HCT116 (cell line): ENCODE data around the gene MKRN1. TPM values are rescaled to one million over a fixed set of nuclear protein-coding genes. Genes with fewer than 3 reads are reported as not detected.

Source experiments
- ATAC-seq: fragments of 200-7000 bp; cut with Tn5 transposase; 2 replicates; pipeline ENCODE4 v1.9.1; 2020; ENCODE audit warnings: mild to moderate bottlenecking, moderate library complexity
- BruUV-seq: library from RNA; stranded (reverse); fragments of 400-500 nt; replicated peaks from 2 replicates; lab custom pipeline; 2021; lab: Mats Ljungman, UMichigan
- CTCF ChIA-PET: fragments of 300-600 bp; sonication (Branson Sonifier 250); formaldehyde crosslinking; loops from one replicate; lab custom pipeline; 2021; ENCODE audit warnings: antibody characterized with exemption; lab: Charles Lee
- POLR2A ChIA-PET: fragments of 300-600, 350-600 bp; sonication (Branson Sonifier 250); formaldehyde crosslinking; loops from one replicate; lab custom pipeline; 2021; ENCODE audit warnings: antibody characterized with exemption; lab: Charles Lee
- RAD21 ChIA-PET, 2 experiments: fragments of 300-600 bp; sonication (Branson Sonifier 250); formaldehyde crosslinking; loops; one replicate each; lab custom pipeline; 2023; ENCODE audit warnings: low total read pairs in 2 of 2; ENCODE audit not compliant: uncharacterized antibody in 2 of 2, unreplicated experiment in 2 of 2, low non-redundant PET in 1 of 2; lab: Charles Lee
- DNase-seq: peaks from one replicate; pipeline ENCODE4 v3.0.0-alpha.2; 2010; ENCODE audit warnings: low read depth, low spot score
- H2AFZ ChIP-seq: fragments of 200-600 bp; shearing (Covaris generic), sonication (generic); 2 replicates; pipeline ENCODE4 v1.6.1; 2017; ENCODE audit warnings: low read depth, mixed run types, mixed read lengths, antibody characterized with exemption, low read length; ENCODE audit not compliant: poor library complexity, severe bottlenecking
- H3K27ac ChIP-seq: 2 replicates; pipeline ENCODE4 v1.5.1; 2012; ENCODE audit warnings: low read depth, low read length
- H3K27me3 ChIP-seq: fragments of 200-600 bp; sonication (generic); 2 replicates; pipeline ENCODE4 v1.6.1; 2016; ENCODE audit warnings: mixed run types, low read length, mixed read lengths; ENCODE audit not compliant: insufficient read depth
- H3K36me3 ChIP-seq, 2 experiments: fragments of 200-500 bp in 1 of 2; fragments of 200-600 bp in 1 of 2; sonication (Bioruptor generic) in 1 of 2; sonication (generic) in 1 of 2; 2 replicates each; pipeline versions ENCODE4 v1.5.1 to v1.6.1; 2014 to 2016; ENCODE audit warnings: low read length in 2 of 2, inconsistent platforms in 1 of 2, mixed read lengths in 1 of 2, mixed run types in 1 of 2; ENCODE audit not compliant: insufficient read depth in 2 of 2, control insufficient read depth in 1 of 2
- H3K4me1 ChIP-seq, 2 experiments: fragments of 200-600 bp in 1 of 2; sonication (generic) in 1 of 2; 2 replicates each; pipeline versions ENCODE4 v1.5.1 to v1.6.1; 2012 to 2017; ENCODE audit warnings: low read length in 2 of 2, inconsistent platforms in 1 of 2, mild to moderate bottlenecking in 1 of 2, mixed read lengths in 1 of 2, mixed run types in 1 of 2, moderate library complexity in 1 of 2; ENCODE audit not compliant: insufficient read depth in 2 of 2, control insufficient read depth in 1 of 2
- H3K4me2 ChIP-seq: fragments of 200-600 bp; sonication (generic); 2 replicates; pipeline ENCODE4 v1.6.1; 2017; ENCODE audit warnings: mixed run types, low read length, mixed read lengths
- H3K4me3 ChIP-seq, 2 experiments: fragments of 200-600 bp in 1 of 2; sonication (generic) in 1 of 2; replicated peaks in 1 of 2; 2 replicates each; pipeline ENCODE4 v1.5.1; 2011 to 2016; ENCODE audit warnings: low read length in 2 of 2, control low read depth in 1 of 2, low read depth in 1 of 2, mild to moderate bottlenecking in 1 of 2, mixed read lengths in 1 of 2, mixed run types in 1 of 2
- H3K79me2 ChIP-seq: fragments of 200-600 bp; sonication (generic); 2 replicates; pipeline ENCODE4 v1.6.1; 2017; ENCODE audit warnings: mild to moderate bottlenecking, mixed run types, low read length, moderate library complexity, mixed read lengths; ENCODE audit not compliant: insufficient read depth
- H3K9ac ChIP-seq: fragments of 200-600 bp; sonication (generic); 2 replicates; pipeline ENCODE4 v1.6.1; 2016; ENCODE audit warnings: low read length, mixed read lengths
- H3K9me2 ChIP-seq: fragments of 200-600 bp; sonication (generic), shearing (Covaris generic); 2 replicates; pipeline ENCODE4 v1.6.1; 2017; ENCODE audit warnings: mixed run types, mild to moderate bottlenecking, moderate library complexity; ENCODE audit not compliant: insufficient read depth
- H3K9me3 ChIP-seq, 2 experiments: fragments of 200-500 bp in 1 of 2; fragments of 200-600 bp in 1 of 2; sonication (Bioruptor generic) in 1 of 2; sonication (generic) in 1 of 2; 2 replicates each; pipeline ENCODE4 v1.6.1; 2014 to 2017; ENCODE audit warnings: low read length in 2 of 2, mixed read lengths in 2 of 2, inconsistent platforms in 1 of 2, low read depth in 1 of 2, mild to moderate bottlenecking in 1 of 2, mixed run types in 1 of 2, moderate library complexity in 1 of 2; ENCODE audit not compliant: control insufficient read depth in 1 of 2, insufficient read depth in 1 of 2
- H4K20me1 ChIP-seq: fragments of 200-600 bp; sonication (generic), shearing (Covaris generic); 2 replicates; pipeline ENCODE4 v1.6.1; 2017; ENCODE audit warnings: mixed run types, mild to moderate bottlenecking, moderate library complexity; ENCODE audit not compliant: insufficient read depth
- CBX3 ChIP-seq: IDR thresholded peaks from 2 replicates; pipeline ENCODE4 v1.6.1; 2012; ENCODE audit warnings: low read depth
- EGR1 ChIP-seq: IDR thresholded peaks from 2 replicates; pipeline ENCODE4 v1.6.1; 2012; ENCODE audit warnings: low read depth
- ELF1 ChIP-seq: IDR thresholded peaks from 2 replicates; pipeline ENCODE4 v1.6.1; 2012; ENCODE audit warnings: low read depth, borderline replicate concordance
- EZH2 ChIP-seq: fragments of 200-600 bp; sonication (generic); IDR thresholded peaks from 2 replicates; pipeline ENCODE4 v1.6.1; 2017; ENCODE audit warnings: antibody characterized with exemption, mixed run types
- EZH2phosphoT487 ChIP-seq: fragments of 200-600 bp; IDR thresholded peaks from 2 replicates; pipeline ENCODE4 v1.6.1; 2018; ENCODE audit warnings: antibody characterized with exemption, borderline replicate concordance
- FOSL1 ChIP-seq: IDR thresholded peaks from 2 replicates; pipeline ENCODE4 v1.6.1; 2012; ENCODE audit warnings: low read depth
- JUND ChIP-seq: IDR thresholded peaks from 2 replicates; pipeline ENCODE4 v1.6.1; 2012
- POLR2A ChIP-seq: IDR thresholded peaks from 2 replicates; pipeline ENCODE4 v1.7.0; 2011; ENCODE audit warnings: borderline replicate concordance; ENCODE audit not compliant: insufficient read depth, insufficient read length; ENCODE audit errors: extremely low read depth
- RAD21 ChIP-seq: IDR thresholded peaks from 2 replicates; pipeline ENCODE4 v1.6.1; 2012; ENCODE audit warnings: low read depth, mild to moderate bottlenecking
- SP1 ChIP-seq: IDR thresholded peaks from 2 replicates; pipeline ENCODE4 v1.6.1; 2012; ENCODE audit warnings: low read depth
- SRF ChIP-seq: IDR thresholded peaks from 2 replicates; pipeline ENCODE4 v1.6.1; 2012; ENCODE audit warnings: low read depth
- ZNF274 ChIP-seq: fragments of 200-500 bp; sonication (Bioruptor generic); IDR thresholded peaks from 2 replicates; pipeline ENCODE4 v1.6.1; 2014; ENCODE audit warnings: mild to moderate bottlenecking, low read depth, low read length, inconsistent platforms
- intact Hi-C: fragments of 100-400 bp; cut with micrococcal nuclease; formaldehyde crosslinking; loops from 2 replicates; pipeline ENCODE4 v1.10.0; 2022
- total RNA-seq: library from RNA; stranded (reverse); gene quantifications from one replicate; pipeline ENCODE4 v1.2.1, GENCODE V29; 2021; ENCODE audit not compliant: unreplicated experiment
- TF ChIP-seq, protein P1 (sequence below), 3 experiments: fragments of 200-600 bp in 1 of 3; sonication (generic) in 1 of 3; IDR thresholded peaks in 2 of 3; conservative IDR thresholded peaks in 1 of 3; 2 replicates each; pipeline ENCODE4 v1.5.1; 2012 to 2017; ENCODE audit warnings: low read depth in 2 of 3, low read length in 2 of 3, antibody characterized with exemption in 1 of 3, borderline replicate concordance in 1 of 3, control low read depth in 1 of 3, mild to moderate bottlenecking in 1 of 3, mixed read lengths in 1 of 3, mixed run types in 1 of 3, moderate library complexity in 1 of 3; ENCODE audit not compliant: insufficient read depth in 1 of 3

The MKRN1 gene
- total RNA-seq, 1 experiment from 2014 or later = 95.0 TPM

DNA sequence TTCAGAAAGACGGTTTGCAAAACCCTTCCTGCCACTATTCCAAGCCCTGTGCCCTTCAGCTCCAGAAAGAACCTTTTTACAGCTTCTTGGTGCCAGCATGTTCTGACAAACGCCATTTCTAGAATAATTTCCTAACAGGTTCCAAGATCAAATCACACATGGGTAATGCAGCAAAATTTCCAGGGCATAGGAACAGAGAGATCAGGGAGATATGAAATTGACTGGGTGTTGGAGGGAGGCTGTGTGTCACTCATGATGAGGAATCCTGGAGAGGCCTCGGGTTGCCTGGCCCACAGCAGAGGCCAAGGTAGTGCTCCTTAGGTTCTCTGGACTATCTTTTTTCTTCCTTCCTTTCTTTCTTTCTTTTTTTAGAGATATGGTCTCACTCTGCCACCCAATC is 45.9 kb downstream of the MKRN1 start:
- Histone ChIP-seq H3K4me1 (no peaks in the 10 kb centered on the region), H3K36me3 (no peaks in the 10 kb centered on the region), H3K4me3 (no peak overlapping the region), H3K9ac (no peak overlapping the region), H3K27ac (no peak overlapping the region), H2AFZ (no peak overlapping the region), H3K27me3 (no peaks in the 10 kb centered on the region), H4K20me1 (no peaks in the 10 kb centered on the region), H3K9me2 (no peaks in the 10 kb centered on the region), H3K9me3 (no peaks in the 10 kb centered on the region), H3K79me2 (no peaks in the 10 kb centered on the region), H3K4me2 (no peak overlapping the region)
- BruUV-seq = no TSS peak
- intact Hi-C loops = no loop called here
- RAD21 ChIA-PET = no interaction called here
- CTCF ChIA-PET = interaction anchor here (0.7 kb wide), 1 partner anchor 10 kb away, joined by 3 read pairs; no protein-coding TSS in a partner anchor
- DNase-seq = no peak
- no peak for TF ChIP-seq POLR2A
- no peak for TF ChIP-seq FOSL1
- TF ChIP-seq EZH2phosphoT487 = no peak
- no peak for TF ChIP-seq CBX3
- TF ChIP-seq ELF1 = no peak
- no peak for TF ChIP-seq EGR1
- no peak for TF ChIP-seq RAD21
- no peak for TF ChIP-seq JUND
- no peak for TF ChIP-seq SRF
- TF ChIP-seq EZH2 = no peak
- no peak for TF ChIP-seq SP1
- no peak for TF ChIP-seq ZNF274
- TF ChIP-seq, protein P1, sequence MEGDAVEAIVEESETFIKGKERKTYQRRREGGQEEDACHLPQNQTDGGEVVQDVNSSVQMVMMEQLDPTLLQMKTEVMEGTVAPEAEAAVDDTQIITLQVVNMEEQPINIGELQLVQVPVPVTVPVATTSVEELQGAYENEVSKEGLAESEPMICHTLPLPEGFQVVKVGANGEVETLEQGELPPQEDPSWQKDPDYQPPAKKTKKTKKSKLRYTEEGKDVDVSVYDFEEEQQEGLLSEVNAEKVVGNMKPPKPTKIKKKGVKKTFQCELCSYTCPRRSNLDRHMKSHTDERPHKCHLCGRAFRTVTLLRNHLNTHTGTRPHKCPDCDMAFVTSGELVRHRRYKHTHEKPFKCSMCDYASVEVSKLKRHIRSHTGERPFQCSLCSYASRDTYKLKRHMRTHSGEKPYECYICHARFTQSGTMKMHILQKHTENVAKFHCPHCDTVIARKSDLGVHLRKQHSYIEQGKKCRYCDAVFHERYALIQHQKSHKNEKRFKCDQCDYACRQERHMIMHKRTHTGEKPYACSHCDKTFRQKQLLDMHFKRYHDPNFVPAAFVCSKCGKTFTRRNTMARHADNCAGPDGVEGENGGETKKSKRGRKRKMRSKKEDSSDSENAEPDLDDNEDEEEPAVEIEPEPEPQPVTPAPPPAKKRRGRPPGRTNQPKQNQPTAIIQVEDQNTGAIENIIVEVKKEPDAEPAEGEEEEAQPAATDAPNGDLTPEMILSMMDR (IDR thresholded peaks at IDR 0.05 in 2 of 3, conservative IDR thresholded peaks at IDR 0.05 in 1 of 3; ENCODE audit: borderline replicate concordance in 1 of 3, insufficient read depth in 1 of 3, low read depth in 2 of 3, low read length in 2 of 3) = no peak
- no peak for ATAC-seq
- POLR2A ChIA-PET = no interaction called here
